ENCODE data around the gene LTB4R2.

- TF ChIP-seq, protein P1, sequence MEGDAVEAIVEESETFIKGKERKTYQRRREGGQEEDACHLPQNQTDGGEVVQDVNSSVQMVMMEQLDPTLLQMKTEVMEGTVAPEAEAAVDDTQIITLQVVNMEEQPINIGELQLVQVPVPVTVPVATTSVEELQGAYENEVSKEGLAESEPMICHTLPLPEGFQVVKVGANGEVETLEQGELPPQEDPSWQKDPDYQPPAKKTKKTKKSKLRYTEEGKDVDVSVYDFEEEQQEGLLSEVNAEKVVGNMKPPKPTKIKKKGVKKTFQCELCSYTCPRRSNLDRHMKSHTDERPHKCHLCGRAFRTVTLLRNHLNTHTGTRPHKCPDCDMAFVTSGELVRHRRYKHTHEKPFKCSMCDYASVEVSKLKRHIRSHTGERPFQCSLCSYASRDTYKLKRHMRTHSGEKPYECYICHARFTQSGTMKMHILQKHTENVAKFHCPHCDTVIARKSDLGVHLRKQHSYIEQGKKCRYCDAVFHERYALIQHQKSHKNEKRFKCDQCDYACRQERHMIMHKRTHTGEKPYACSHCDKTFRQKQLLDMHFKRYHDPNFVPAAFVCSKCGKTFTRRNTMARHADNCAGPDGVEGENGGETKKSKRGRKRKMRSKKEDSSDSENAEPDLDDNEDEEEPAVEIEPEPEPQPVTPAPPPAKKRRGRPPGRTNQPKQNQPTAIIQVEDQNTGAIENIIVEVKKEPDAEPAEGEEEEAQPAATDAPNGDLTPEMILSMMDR (IDR thresholded peaks at IDR 0.05), result no peak
- no peak for TF ChIP-seq POLR2A (IDR thresholded peaks at IDR 0.05)
These were observed 25.4 kb upstream of the LTB4R2 start for GRCh38 chr14:24284501-24285035.

Data from adrenal gland (tissue), 5 donors.